ENCODE measurements around the gene AARSD1.

- TF ChIP-seq, protein P1, sequence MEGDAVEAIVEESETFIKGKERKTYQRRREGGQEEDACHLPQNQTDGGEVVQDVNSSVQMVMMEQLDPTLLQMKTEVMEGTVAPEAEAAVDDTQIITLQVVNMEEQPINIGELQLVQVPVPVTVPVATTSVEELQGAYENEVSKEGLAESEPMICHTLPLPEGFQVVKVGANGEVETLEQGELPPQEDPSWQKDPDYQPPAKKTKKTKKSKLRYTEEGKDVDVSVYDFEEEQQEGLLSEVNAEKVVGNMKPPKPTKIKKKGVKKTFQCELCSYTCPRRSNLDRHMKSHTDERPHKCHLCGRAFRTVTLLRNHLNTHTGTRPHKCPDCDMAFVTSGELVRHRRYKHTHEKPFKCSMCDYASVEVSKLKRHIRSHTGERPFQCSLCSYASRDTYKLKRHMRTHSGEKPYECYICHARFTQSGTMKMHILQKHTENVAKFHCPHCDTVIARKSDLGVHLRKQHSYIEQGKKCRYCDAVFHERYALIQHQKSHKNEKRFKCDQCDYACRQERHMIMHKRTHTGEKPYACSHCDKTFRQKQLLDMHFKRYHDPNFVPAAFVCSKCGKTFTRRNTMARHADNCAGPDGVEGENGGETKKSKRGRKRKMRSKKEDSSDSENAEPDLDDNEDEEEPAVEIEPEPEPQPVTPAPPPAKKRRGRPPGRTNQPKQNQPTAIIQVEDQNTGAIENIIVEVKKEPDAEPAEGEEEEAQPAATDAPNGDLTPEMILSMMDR (IDR thresholded peaks at IDR 0.05): no peak
- no peak for TF ChIP-seq EZH2 (IDR thresholded peaks at IDR 0.05; ENCODE audit: borderline replicate concordance, insufficient read depth, low read depth, low read length, poor library complexity, severe bottlenecking)
These were observed 3.7 kb upstream of the AARSD1 start for GRCh38 chr17:42967925-42968324.

Data from B cell (primary cell).